Liver (tissue), 9 donors: Measurements from ENCODE around the gene PEX14. TPM values are rescaled to one million over a fixed set of nuclear protein-coding genes. Genes with fewer than 3 reads are reported as not detected.

Source experiments
- DNase-seq: peaks from one replicate; pipeline ENCODE4 v3.0.0-alpha.2; 2017; ENCODE audit warnings: low spot score
- H3K27ac ChIP-seq, 2 donors: one replicate each; pipeline ENCODE4 v1.7.0; 2013; ENCODE audit warnings: inconsistent platforms in 2 of 2, low read length in 2 of 2, control low read depth in 1 of 2, low read depth in 1 of 2, mild to moderate bottlenecking in 1 of 2
- H3K27me3 ChIP-seq, 4 donors: one replicate each; pipeline versions ENCODE4 v1.6.1 to v1.7.0; 2013; ENCODE audit warnings: low read length in 3 of 4, inconsistent platforms in 1 of 4, mild to moderate bottlenecking in 1 of 4, moderate library complexity in 1 of 4; ENCODE audit not compliant: control insufficient read depth in 4 of 4, insufficient read depth in 4 of 4
- H3K36me3 ChIP-seq, 4 donors: one replicate each; pipeline versions ENCODE4 v1.6.1 to v1.7.0; 2013; ENCODE audit warnings: low read length in 3 of 4, mild to moderate bottlenecking in 3 of 4, low read depth in 1 of 4, moderate library complexity in 1 of 4; ENCODE audit not compliant: control insufficient read depth in 4 of 4, insufficient read depth in 3 of 4
- H3K4me1 ChIP-seq, 4 donors: one replicate each; pipeline versions ENCODE4 v1.6.1 to v1.7.0; 2013; ENCODE audit warnings: low read length in 3 of 4, mild to moderate bottlenecking in 3 of 4, moderate library complexity in 1 of 4; ENCODE audit not compliant: control insufficient read depth in 4 of 4, insufficient read depth in 4 of 4
- H3K4me3 ChIP-seq, 3 donors: one replicate each; pipeline versions ENCODE4 v1.6.1 to v1.7.0; 2013; ENCODE audit warnings: low read length in 3 of 3, control low read depth in 1 of 3, low read depth in 1 of 3, mild to moderate bottlenecking in 1 of 3
- H3K9ac ChIP-seq, 2 donors: one replicate each; pipeline ENCODE4 v1.7.0; 2013; ENCODE audit warnings: low read length in 2 of 2, mild to moderate bottlenecking in 2 of 2, moderate library complexity in 2 of 2, control low read depth in 1 of 2, low read depth in 1 of 2
- H3K9me3 ChIP-seq, 4 donors: one replicate each; pipeline versions ENCODE4 v1.6.1 to v1.7.0; 2013; ENCODE audit warnings: low read length in 3 of 4; ENCODE audit not compliant: control insufficient read depth in 4 of 4
- EGR1 ChIP-seq, 2 donors: IDR thresholded peaks; 2 replicates each; pipeline ENCODE4 v1.6.1; 2016 to 2018; ENCODE audit warnings: antibody characterized with exemption in 2 of 2, low read depth in 2 of 2
- FOXA1 ChIP-seq: IDR thresholded peaks from 2 replicates; pipeline ENCODE4 v1.6.1; 2016; ENCODE audit warnings: antibody characterized with exemption
- HNF4A ChIP-seq, 2 donors: conservative IDR thresholded peaks; 2 replicates each; pipeline ENCODE4 v1.6.1; 2016; ENCODE audit warnings: antibody characterized with exemption in 2 of 2, mild to moderate bottlenecking in 2 of 2
- HNF4G ChIP-seq: IDR thresholded peaks from 2 replicates; pipeline ENCODE4 v1.6.1; 2016; ENCODE audit warnings: antibody characterized with exemption
- JUND ChIP-seq, 2 donors: IDR thresholded peaks; 2 replicates each; pipeline ENCODE4 v1.6.1; 2016; ENCODE audit warnings: antibody characterized with exemption in 2 of 2
- MAX ChIP-seq: IDR thresholded peaks from 2 replicates; pipeline ENCODE4 v1.6.1; 2016; ENCODE audit warnings: antibody characterized with exemption
- RAD21 ChIP-seq, 2 donors: IDR thresholded peaks; 2 replicates each; pipeline ENCODE4 v1.6.1; 2016; ENCODE audit warnings: antibody characterized with exemption in 2 of 2, mild to moderate bottlenecking in 2 of 2
- RXRA ChIP-seq, 2 donors: IDR thresholded peaks; 2 replicates each; pipeline ENCODE4 v1.6.1; 2017 to 2018; ENCODE audit warnings: antibody characterized with exemption in 2 of 2, mild to moderate bottlenecking in 1 of 2
- SP1 ChIP-seq: IDR thresholded peaks from 2 replicates; pipeline ENCODE4 v1.6.1; 2018; ENCODE audit warnings: antibody characterized with exemption, mild to moderate bottlenecking
- TAF1 ChIP-seq: conservative IDR thresholded peaks from 2 replicates; pipeline ENCODE4 v1.6.1; 2016; ENCODE audit warnings: antibody characterized with exemption, mild to moderate bottlenecking
- YY1 ChIP-seq: IDR thresholded peaks from 2 replicates; pipeline ENCODE4 v1.6.1; 2016; ENCODE audit warnings: antibody characterized with exemption, mild to moderate bottlenecking
- WGBS: extraction: QIAGEN DNeasy Blood & Tissue Kit; methylation state at CpG from one replicate; pipeline ENCODE4 v1.1.7; 2013; 5-methylcytosine and 5-hydroxymethylcytosine counted together
- polyA plus RNA-seq, 2 donors: library from polyadenylated mRNA; stranded (reverse) in 1 of 2; unstranded in 1 of 2; fragments of 200-250 nt in 1 of 2; fragments of >200 nt in 1 of 2; fragmentation: Nextera tagmentation in 1 of 2; extraction: Ambion mirVana in 1 of 2; gene quantifications; one replicate each; pipeline versions ENCODE4 v1.2.1 to v1.2.3, GENCODE V29; 2013 to 2015
- total RNA-seq, 2 donors: library from RNA; depleted of rRNA; stranded (reverse); fragments of >200 nt; gene quantifications; one replicate each; pipeline ENCODE4 v1.2.3, GENCODE V29; 2014
- TF ChIP-seq, protein P1 (sequence below): IDR thresholded peaks from 2 replicates; pipeline ENCODE4 v1.6.1; 2016; ENCODE audit warnings: antibody characterized with exemption
- TF ChIP-seq, protein P2 (sequence below): IDR thresholded peaks from 2 replicates; pipeline ENCODE4 v1.6.1; 2016; ENCODE audit warnings: antibody characterized with exemption, mild to moderate bottlenecking
- TF ChIP-seq, protein P3 (sequence below): fragments of 150-350 bp; IDR thresholded peaks from 2 replicates; pipeline ENCODE4 v1.5.1; 2017; ENCODE audit warnings: improper control_type of control experiment, low read depth, low read length; ENCODE audit not compliant: missing input control
- donor health status: healthy.
- donor health status: healthy.
- donor health status: healthy.
- donor health status: healthy.
- donor health status: healthy.

The PEX14 gene
- total and polyA plus RNA-seq, 4 donors = 7.1 to 16.1 (median 11.7) TPM

GRCh38 chr1:10621906-10622305 is 147.2 kb downstream of the PEX14 start:
- no peaks in the 10 kb centered on the region for H3K27me3 ChIP-seq
- WGBS = 92% methylated on average over 9 of the region's 9 CpGs
- no peak overlapping the region for H3K4me3 ChIP-seq
- H3K27ac ChIP-seq = no peak overlapping the region
- H3K9me3 ChIP-seq = no peaks in the 10 kb centered on the region
- peaks cover 0 to 13% (median 9%) of the 10 kb centered on the region in 4 donors for H3K36me3 ChIP-seq
- no peak overlapping the region for H3K9ac ChIP-seq
- no peak for DNase-seq
- no peak for TF ChIP-seq HNF4A (conservative IDR thresholded peaks at IDR 0.05)
- TF ChIP-seq, protein P1, sequence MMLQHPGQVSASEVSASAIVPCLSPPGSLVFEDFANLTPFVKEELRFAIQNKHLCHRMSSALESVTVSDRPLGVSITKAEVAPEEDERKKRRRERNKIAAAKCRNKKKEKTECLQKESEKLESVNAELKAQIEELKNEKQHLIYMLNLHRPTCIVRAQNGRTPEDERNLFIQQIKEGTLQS = no peak
- TF ChIP-seq EGR1 (IDR thresholded peaks at IDR 0.05; ENCODE audit: low read depth in 2 of 2) = no peak
- TF ChIP-seq JUND (IDR thresholded peaks at IDR 0.05) = no peak
- no peak for TF ChIP-seq YY1
- no peak for TF ChIP-seq TAF1
- no peak for TF ChIP-seq SP1
- no peak for TF ChIP-seq RXRA (IDR thresholded peaks at IDR 0.05)
- TF ChIP-seq RAD21 (IDR thresholded peaks at IDR 0.05) = no peak
- TF ChIP-seq, protein P2, sequence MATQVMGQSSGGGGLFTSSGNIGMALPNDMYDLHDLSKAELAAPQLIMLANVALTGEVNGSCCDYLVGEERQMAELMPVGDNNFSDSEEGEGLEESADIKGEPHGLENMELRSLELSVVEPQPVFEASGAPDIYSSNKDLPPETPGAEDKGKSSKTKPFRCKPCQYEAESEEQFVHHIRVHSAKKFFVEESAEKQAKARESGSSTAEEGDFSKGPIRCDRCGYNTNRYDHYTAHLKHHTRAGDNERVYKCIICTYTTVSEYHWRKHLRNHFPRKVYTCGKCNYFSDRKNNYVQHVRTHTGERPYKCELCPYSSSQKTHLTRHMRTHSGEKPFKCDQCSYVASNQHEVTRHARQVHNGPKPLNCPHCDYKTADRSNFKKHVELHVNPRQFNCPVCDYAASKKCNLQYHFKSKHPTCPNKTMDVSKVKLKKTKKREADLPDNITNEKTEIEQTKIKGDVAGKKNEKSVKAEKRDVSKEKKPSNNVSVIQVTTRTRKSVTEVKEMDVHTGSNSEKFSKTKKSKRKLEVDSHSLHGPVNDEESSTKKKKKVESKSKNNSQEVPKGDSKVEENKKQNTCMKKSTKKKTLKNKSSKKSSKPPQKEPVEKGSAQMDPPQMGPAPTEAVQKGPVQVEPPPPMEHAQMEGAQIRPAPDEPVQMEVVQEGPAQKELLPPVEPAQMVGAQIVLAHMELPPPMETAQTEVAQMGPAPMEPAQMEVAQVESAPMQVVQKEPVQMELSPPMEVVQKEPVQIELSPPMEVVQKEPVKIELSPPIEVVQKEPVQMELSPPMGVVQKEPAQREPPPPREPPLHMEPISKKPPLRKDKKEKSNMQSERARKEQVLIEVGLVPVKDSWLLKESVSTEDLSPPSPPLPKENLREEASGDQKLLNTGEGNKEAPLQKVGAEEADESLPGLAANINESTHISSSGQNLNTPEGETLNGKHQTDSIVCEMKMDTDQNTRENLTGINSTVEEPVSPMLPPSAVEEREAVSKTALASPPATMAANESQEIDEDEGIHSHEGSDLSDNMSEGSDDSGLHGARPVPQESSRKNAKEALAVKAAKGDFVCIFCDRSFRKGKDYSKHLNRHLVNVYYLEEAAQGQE = no peak
- TF ChIP-seq FOXA1 = no peak
- no peak for TF ChIP-seq MAX
- no peak for TF ChIP-seq HNF4G
- H3K4me1 ChIP-seq = peaks cover 0 to 19% (median 4%) of the 10 kb centered on the region in 4 donors

- no peak overlapping the region for H3K9ac ChIP-seq
- no peak overlapping the region for H3K4me3 ChIP-seq
- WGBS = 97% methylated on average over 24 of the region's 24 CpGs
- peaks cover under 1 to 27% (median 5%) of the 10 kb centered on the region in 4 donors for H3K4me1 ChIP-seq
- TF ChIP-seq HNF4G = no peak
- TF ChIP-seq, protein P3, sequence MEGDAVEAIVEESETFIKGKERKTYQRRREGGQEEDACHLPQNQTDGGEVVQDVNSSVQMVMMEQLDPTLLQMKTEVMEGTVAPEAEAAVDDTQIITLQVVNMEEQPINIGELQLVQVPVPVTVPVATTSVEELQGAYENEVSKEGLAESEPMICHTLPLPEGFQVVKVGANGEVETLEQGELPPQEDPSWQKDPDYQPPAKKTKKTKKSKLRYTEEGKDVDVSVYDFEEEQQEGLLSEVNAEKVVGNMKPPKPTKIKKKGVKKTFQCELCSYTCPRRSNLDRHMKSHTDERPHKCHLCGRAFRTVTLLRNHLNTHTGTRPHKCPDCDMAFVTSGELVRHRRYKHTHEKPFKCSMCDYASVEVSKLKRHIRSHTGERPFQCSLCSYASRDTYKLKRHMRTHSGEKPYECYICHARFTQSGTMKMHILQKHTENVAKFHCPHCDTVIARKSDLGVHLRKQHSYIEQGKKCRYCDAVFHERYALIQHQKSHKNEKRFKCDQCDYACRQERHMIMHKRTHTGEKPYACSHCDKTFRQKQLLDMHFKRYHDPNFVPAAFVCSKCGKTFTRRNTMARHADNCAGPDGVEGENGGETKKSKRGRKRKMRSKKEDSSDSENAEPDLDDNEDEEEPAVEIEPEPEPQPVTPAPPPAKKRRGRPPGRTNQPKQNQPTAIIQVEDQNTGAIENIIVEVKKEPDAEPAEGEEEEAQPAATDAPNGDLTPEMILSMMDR = no peak
- DNase-seq = no peak
- H3K36me3 ChIP-seq = peaks cover 0 to 13% (median 7%) of the 10 kb centered on the region in 4 donors
- no peak overlapping the region for H3K27ac ChIP-seq
- no peaks in the 10 kb centered on the region for H3K27me3 ChIP-seq
- no peaks in the 10 kb centered on the region for H3K9me3 ChIP-seq
Measured at GRCh38 chr1:10622910-10623685, 148.3 kb downstream of the PEX14 start.
